Stimulated activated naive CD8-positive, alpha-beta T cell treated with anti-CD3 and anti-CD28 coated beads, Interleukin-15, Interleukin-2, amounts not matched to agents 100 ng/mL and 50 ng/mL, for 24 hours (primary cell): ENCODE results near the gene FAM120A.
"Not testable (repeated sequence)": the region's sequence is repeated elsewhere in the genome, so short reads cannot be mapped to it uniquely, and the experiment has no call there.

Experiments
- H3K27ac Mint-ChIP-seq: one replicate; pipeline ENCODE4 v1.8.0; 2021; ENCODE audit warnings: mild to moderate bottlenecking, mixed read lengths
- H3K27me3 Mint-ChIP-seq: one replicate; pipeline ENCODE4 v1.8.0; 2021; ENCODE audit warnings: mixed read lengths
- H3K36me3 Mint-ChIP-seq: one replicate; pipeline ENCODE4 v1.8.0; 2021; ENCODE audit warnings: low read depth, mixed read lengths
- H3K4me1 Mint-ChIP-seq: one replicate; pipeline ENCODE4 v1.8.0; 2021; ENCODE audit warnings: low read depth, mixed read lengths
- H3K4me3 Mint-ChIP-seq: one replicate; pipeline ENCODE4 v1.8.0; 2021; ENCODE audit warnings: mild to moderate bottlenecking, mixed read lengths
- H3K9me3 Mint-ChIP-seq: one replicate; pipeline ENCODE4 v1.8.0; 2021; ENCODE audit warnings: mixed read lengths

FAM120A gene

DNA sequence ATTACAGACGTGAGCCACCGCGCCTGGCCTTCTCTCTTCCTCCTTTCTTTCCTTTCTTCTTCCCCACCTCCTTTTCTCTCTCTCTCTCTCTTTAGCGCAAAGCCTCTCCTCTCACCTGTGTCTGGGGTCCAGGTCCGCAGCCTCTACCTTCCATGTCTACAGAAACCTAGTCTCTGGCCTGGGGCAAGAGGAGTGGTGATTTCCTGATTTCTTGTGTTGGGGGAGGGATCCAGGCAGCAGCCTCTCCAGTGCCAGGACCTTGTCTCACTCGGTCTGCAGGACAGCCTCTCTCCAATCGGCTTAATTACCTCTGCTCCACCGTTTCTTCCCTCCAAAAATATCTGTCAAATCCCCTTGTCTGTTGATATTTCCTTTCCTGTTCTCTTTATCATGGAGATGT, 16.1 kb upstream of the FAM120A start:
- no peaks in the 10 kb centered on the region for H3K27me3 Mint-ChIP-seq
- no peaks in the 10 kb centered on the region for H3K36me3 Mint-ChIP-seq
- no peak overlapping the region for H3K4me3 Mint-ChIP-seq
- H3K4me1 Mint-ChIP-seq, result no peaks in the 10 kb centered on the region
- no peaks in the 10 kb centered on the region for H3K9me3 Mint-ChIP-seq
- no peak overlapping the region for H3K27ac Mint-ChIP-seq

DNA sequence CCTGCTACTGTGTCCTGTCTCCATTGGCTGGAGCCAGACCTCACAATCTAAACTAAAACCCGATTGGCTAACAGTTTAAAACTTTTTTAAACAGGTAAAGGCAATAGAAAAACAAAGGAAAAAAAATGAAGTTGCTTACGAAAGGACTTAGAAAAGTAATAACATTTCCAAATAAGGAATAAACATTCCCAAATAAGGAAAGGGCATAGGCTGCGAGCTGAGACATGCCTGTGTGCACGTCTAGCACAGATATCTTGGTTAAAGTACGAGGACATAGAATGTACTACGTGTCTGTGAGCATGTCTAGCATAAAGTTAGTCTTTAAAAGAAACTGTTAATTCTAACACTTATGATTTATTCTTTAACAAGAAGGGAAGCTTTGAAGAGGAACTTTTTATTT, 15.3 kb upstream of the FAM120A start:
- Mint-ChIP-seq H3K4me3 (no peak overlapping the region), H3K27ac (no peak overlapping the region), H3K4me1 (no peaks in the 10 kb centered on the region), H3K27me3 (no peaks in the 10 kb centered on the region), H3K36me3 (no peaks in the 10 kb centered on the region), H3K9me3 (no peaks in the 10 kb centered on the region)

DNA sequence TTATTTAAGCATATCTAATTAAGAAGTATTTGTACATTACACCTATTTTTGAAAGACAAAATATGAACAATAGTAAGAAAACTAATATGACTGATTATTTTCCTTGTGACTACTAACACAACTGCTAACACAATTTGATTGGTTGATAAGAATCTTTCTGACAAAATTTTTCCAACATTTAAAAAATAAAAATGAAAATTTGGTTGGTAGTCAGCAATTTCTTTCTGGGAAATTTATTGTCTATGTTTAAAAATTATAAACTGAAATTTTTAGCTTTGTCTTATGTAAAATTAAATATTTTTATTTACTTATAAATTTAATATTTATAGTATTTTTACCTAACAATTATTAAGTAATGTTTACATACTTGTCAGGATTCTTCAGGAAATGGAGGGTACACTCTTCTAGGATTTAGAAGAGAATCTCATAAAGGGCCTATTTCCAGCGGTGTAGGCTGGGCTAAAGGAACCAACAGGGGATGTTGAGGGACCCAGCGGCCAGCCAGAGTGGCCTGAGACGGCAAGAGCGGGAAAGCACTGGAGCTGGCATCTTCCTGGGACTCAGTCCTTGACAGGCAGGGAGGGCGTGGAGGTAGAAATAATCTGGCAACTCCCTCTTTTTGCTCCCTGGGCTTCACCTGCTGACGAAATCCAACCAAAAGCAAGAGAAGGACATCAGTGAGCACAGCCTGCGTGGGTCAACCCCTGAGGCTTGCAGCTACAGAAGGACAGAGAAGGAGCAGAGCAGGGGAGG, 14.7 kb upstream of the FAM120A start:
- Mint-ChIP-seq H3K27me3 (no peaks in the 10 kb centered on the region), H3K4me3 (no peak overlapping the region)

DNA sequence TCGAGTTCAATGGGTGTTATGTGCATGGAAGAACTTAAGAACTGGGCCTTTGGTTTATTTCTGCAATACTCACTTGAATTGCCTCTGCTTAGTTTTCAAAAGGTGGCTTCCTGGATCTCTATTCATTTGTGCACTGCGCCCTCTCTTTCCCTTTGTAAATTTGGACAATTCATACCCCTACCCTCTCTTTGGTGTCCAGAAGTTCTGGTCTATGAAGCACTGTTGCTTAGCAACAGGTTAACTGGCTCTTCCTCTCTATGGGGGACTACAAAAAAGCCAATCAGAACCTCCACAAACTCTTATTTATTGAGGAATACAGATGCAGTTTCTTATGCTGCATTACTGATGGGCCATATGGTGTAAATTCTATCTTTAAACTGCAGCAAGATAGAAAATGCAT, 13.5 kb upstream of the FAM120A start:
- H3K4me1 Mint-ChIP-seq, result no peaks in the 10 kb centered on the region
- H3K27me3 Mint-ChIP-seq, result no peaks in the 10 kb centered on the region
- no peak overlapping the region for H3K27ac Mint-ChIP-seq
- H3K4me3 Mint-ChIP-seq, result no peak overlapping the region
- no peaks in the 10 kb centered on the region for H3K9me3 Mint-ChIP-seq
- H3K36me3 Mint-ChIP-seq, result no peaks in the 10 kb centered on the region

More for the DNA sequence above, 14.7 kb upstream of the FAM120A start:
- H3K27ac Mint-ChIP-seq, result no peak overlapping the region
- H3K36me3 Mint-ChIP-seq, result no peaks in the 10 kb centered on the region
- no peaks in the 10 kb centered on the region for H3K4me1 Mint-ChIP-seq
- no peaks in the 10 kb centered on the region for H3K9me3 Mint-ChIP-seq

DNA sequence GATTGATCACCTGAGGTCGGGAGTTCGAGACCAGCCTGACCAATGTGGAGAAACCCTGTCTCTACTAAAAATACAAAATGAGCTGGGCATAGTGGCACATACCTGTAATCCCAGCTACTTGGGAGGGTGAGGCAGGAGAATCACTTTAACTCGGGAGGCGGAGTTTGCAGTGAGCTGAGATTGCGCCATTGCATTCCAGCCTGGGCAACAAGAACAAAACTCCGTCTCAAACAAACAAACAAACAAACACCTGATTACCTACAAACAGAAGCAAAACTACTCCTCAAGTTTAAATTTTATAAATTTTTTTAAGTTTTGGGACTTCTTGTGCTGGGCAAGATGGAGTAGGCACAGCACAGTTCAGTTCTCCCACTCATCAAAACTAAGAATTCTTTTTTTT, 12.2 kb upstream of the FAM120A start:
- not testable (repeated sequence) for H3K9me3 Mint-ChIP-seq, H3K36me3 Mint-ChIP-seq, H3K27me3 Mint-ChIP-seq, H3K4me1 Mint-ChIP-seq, H3K4me3 Mint-ChIP-seq, H3K27ac Mint-ChIP-seq

DNA sequence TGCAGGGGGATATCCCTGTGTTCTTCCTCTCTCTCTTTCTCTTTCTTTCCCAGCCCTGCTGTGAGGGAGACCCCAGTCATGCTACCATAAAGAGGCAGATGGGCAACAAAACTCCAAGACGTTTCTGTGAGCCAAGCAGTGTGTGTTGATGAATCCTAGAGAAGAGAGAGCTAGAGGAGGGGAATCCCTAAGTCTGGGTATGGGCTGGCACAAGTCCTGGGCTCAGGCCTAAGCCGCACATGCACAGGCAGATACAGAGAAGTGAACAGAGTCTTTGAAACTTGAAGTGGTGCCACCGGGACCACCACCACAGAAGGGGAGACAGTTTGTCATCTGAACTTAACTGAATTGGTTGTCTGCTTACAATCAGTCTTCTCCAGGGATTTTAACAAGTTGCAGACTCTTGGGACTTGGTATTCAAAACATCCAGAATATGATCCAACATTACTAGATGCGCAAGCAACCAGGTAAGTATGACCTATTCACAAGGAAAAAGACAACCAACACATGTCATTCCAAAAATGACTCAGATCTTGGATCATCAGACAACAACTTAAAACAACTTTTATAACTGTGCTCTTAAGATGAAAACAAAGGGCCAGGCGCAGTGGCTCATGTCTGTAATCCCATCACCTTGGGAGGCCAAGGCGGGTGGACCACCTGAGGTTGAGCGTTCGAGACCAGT, 10.4 kb upstream of the FAM120A start:
- Mint-ChIP-seq H3K9me3 (no peaks in the 10 kb centered on the region), H3K27me3 (no peaks in the 10 kb centered on the region), H3K27ac (no peak overlapping the region), H3K36me3 (peaks cover 11% of the 10 kb centered on the region), H3K4me3 (no peak overlapping the region), H3K4me1 (no peaks in the 10 kb centered on the region)

DNA sequence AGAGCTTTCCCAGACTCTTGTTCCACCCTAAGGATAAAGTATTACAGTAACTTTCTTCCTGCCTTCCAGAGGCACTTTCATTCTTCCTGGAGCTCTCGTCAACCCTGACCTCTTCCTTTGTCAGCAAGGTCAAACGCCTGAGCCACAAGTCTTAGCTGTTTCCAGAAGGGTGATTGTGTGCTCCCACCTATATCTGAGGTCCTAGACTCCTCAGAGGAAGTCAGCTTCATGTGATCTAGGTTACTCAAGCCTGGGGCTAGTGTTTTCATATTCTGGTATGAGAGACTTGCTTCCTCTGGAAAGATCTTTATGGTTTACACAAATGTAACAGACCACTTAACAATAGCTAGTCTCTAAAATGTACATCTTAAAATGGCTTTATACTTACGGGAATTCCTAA, 5.4 kb upstream of the FAM120A start:
- Mint-ChIP-seq H3K27ac (no peak overlapping the region), H3K27me3 (no peaks in the 10 kb centered on the region), H3K4me3 (no peak overlapping the region), H3K9me3 (no peaks in the 10 kb centered on the region), H3K36me3 (peaks cover 51% of the 10 kb centered on the region), H3K4me1 (peaks cover 16% of the 10 kb centered on the region)

DNA sequence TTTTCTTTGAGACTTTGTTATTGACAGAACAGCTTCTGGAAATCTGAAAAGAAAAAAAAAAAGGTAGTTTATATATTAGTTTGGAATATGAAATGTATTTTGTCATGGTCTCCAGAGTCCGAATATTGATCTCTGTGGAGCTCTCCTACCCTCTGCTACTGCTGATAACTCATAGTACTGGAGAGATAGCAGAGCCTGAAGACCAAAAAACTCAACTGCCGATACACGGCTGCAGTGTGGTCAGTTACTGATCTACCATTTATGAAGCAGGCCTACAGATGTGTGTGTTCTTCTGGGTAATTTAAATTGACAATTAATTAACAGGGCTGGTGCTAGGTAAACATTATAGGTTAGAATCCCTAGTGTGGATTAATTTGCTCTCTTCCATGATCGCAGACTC, 3.8 kb upstream of the FAM120A start:
- Mint-ChIP-seq H3K4me1 (peaks cover 16% of the 10 kb centered on the region), H3K4me3 (no peak overlapping the region), H3K36me3 (peaks cover 52% of the 10 kb centered on the region), H3K9me3 (no peaks in the 10 kb centered on the region), H3K27me3 (no peaks in the 10 kb centered on the region), H3K27ac (peak overlapping the region; percentile 40)

DNA sequence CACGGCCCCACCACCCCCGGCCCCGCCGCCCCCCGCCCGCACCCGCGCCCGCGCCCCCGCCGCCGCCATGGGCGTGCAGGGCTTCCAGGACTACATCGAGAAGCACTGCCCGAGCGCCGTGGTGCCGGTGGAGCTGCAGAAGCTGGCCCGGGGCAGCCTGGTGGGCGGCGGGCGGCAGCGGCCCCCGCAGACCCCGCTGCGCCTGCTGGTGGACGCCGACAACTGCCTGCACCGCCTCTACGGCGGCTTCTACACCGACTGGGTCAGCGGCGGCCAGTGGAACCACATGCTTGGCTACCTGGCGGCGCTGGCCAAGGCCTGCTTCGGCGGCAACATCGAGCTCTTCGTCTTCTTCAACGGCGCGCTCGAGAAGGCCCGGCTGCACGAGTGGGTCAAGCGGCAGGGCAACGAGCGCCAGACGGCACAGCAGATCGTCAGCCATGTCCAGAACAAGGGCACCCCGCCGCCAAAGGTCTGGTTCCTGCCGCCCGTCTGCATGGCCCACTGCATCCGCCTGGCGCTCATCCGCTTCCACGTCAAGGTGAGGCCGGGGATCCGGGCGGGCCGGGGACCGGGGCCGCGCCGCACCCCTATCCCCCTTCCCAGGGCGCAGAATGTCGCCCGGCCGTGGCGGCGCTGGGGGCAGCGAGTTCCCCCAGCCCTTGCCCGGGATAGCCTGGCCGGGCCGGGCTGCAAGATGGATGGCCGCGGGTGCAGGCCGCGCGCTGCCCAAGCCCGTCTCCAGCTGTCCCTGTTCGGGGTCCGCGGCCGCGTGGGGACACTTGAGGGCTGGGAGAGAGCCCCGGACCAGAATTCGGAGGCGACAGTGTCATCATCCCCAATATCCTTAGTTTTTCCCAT, 594 bp downstream of the FAM120A start:
- Mint-ChIP-seq H3K27me3 (no peaks in the 10 kb centered on the region), H3K27ac (peak overlapping the region; percentile 93), H3K9me3 (no peaks in the 10 kb centered on the region), H3K4me1 (peaks cover 51% of the 10 kb centered on the region), H3K4me3 (peak overlapping the region; percentile 91), H3K36me3 (peaks cover 57% of the 10 kb centered on the region)

DNA sequence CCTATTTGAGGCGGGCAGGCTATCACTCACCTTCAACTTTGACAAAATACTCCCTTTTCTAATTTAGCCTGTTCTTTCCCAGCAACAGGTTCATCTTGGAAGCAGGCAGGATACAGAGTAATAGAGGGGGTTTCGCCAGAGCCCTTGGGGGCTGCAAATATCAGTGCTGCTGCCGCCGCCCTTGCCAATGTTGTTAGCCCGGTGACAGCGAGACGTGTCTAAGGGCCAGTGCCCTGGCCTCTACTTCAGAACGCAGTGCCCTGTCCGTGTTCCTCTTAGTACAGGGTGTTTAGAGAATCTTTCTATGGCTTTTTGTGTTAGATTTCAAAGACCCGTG, 1.2 kb downstream of the FAM120A start:
- Mint-ChIP-seq H3K4me1 (peaks cover 57% of the 10 kb centered on the region), H3K27me3 (no peaks in the 10 kb centered on the region), H3K4me3 (peak overlapping the region; percentile 91), H3K27ac (peak overlapping the region; percentile 93), H3K9me3 (no peaks in the 10 kb centered on the region), H3K36me3 (peaks cover 55% of the 10 kb centered on the region)

DNA sequence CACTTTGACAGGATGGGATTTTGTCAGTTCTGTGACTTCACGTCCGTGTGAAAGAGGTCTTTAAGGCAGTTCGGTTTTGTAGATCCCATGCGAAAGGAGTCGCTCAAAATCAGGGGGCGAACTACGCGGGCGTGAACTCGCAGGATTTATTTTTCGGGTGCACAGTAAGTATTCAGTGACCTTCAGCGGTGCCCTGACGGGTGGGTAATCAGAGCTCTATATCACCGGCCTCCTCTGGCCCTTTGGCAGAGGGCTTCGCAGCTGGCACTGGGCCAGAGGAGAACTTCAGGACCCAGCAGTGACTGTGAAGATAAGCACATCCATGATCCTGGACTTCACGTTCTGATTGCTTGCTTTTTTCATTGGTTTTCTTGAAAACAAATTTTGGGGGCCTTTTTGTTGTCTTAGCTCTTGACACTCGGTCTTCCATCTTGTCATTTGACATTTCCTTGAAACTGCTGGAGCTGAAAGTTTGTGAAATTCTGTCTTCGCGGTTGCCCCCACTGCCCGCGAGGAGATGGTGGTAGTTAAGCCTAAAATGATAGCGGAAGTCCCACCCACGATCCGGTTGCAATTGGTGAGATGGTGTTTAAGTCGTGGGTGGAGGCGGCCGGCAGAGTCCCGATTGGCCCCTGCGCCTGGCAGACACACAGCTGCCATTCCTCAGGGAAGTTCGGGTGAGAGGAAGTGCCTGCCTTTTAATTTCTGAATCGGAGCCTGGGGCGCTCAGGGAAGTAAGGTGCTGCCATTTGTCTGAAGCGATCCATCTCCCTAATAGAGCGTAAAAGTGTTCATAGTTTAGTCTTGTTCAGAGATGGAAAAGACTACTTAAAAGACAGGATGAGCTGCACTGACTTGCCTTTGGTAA, 1.8 kb downstream of the FAM120A start, which contains the start of gene FAM120AOS:
FAM120AOS (minus strand) TSS at position 535 of the 868 bp plus-strand sequence. CDS start 872 bp downstream, outside the sequence.
- Mint-ChIP-seq H3K27ac (peak within 1 kb of the TSS; percentile 93), H3K36me3 (peaks cover 56% of the 10 kb centered on the region), H3K27me3 (no peaks in the 10 kb centered on the region), H3K4me3 (peak within 1 kb of the TSS; percentile 91), H3K4me1 (peaks cover 63% of the 10 kb centered on the region), H3K9me3 (no peaks in the 10 kb centered on the region)

DNA sequence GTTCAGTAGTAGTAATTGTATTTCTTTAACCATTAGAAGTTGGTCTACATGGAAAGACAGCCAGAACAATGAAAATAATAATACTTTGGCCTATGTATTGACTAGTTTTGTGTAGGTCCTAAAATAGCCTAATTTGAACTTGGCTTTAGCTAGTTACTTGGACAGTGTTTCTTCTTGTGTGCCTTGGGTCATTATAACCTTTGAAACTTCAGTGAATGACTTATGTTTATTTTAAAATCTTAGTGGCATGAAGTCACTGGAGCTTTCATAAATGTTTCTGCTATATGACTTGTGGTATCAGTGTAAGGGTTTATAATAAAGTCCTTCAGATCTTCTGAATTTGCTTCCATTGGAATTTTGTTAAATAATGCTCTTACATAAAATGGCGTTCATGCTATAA, 4.5 kb downstream of the FAM120A start:
- H3K36me3 Mint-ChIP-seq, result peaks cover 53% of the 10 kb centered on the region
- H3K4me1 Mint-ChIP-seq, result peaks cover 73% of the 10 kb centered on the region
- peak overlapping the region; percentile 46 for H3K27ac Mint-ChIP-seq
- H3K9me3 Mint-ChIP-seq, result no peaks in the 10 kb centered on the region
- H3K4me3 Mint-ChIP-seq, result no peak overlapping the region
- H3K27me3 Mint-ChIP-seq, result no peaks in the 10 kb centered on the region

DNA sequence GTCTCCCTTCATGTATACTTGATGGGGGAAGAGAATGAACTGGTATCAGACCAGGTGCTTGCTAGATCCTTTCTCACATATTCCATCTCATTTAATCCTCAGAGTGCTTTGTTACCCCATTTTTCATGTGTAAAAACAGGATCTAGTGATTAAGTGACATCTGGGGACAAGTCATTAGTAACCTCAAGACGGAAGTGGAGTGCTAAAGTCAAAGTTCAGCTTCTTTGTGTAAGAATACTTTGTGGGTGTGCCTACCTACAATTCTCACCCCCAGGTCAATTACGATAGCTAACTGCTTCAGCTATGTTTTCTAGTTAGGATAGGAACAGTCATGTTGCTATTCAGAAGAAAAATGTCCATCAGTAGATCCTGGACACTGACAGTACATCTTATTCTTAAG, 5.0 kb downstream of the FAM120A start:
- Mint-ChIP-seq H3K9me3 (no peaks in the 10 kb centered on the region), H3K27ac (peak overlapping the region; percentile 46), H3K27me3 (no peaks in the 10 kb centered on the region), H3K4me3 (no peak overlapping the region), H3K4me1 (peaks cover 75% of the 10 kb centered on the region), H3K36me3 (peaks cover 53% of the 10 kb centered on the region)

DNA sequence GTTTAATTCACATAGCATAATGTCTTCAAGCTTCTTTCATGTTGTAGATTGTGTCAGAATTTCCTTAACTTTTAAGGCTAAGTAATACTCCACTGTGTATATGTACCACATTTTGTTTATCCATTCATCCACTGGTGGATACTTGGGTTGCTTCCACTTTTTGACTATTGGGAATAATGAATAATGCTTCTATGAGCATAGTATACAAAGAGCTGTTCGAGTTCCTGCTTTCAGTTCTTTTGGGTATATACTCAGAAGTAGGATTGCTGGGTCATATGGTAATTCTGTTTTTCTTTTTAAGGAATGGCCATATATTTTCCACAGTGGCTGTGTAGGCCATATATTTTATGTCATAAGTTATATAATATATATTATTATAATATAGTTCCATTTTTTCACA, 5.5 kb downstream of the FAM120A start:
- H3K4me3 Mint-ChIP-seq, result no peak overlapping the region
- H3K36me3 Mint-ChIP-seq, result peaks cover 53% of the 10 kb centered on the region
- no peak overlapping the region for H3K27ac Mint-ChIP-seq
- H3K4me1 Mint-ChIP-seq, result peaks cover 78% of the 10 kb centered on the region
- no peaks in the 10 kb centered on the region for H3K27me3 Mint-ChIP-seq
- H3K9me3 Mint-ChIP-seq, result no peaks in the 10 kb centered on the region
